Measurements from ENCODE around the gene TINCR. TPM values are rescaled to one million over a fixed set of nuclear protein-coding genes. Genes with fewer than 3 reads are reported as not detected.

Gene TINCR
- total RNA-seq, 6 experiments from 2014 or later = 0.05 to 0.34 (median 0.13) TPM; not detected in 1

GRCh38 chr19:5522106-5522505 lies 45.6 kb downstream of the TINCR start:
- H3K4me3 Mint-ChIP-seq = no peak overlapping the region
- peaks cover 15% of the 10 kb centered on the region for H3K9me3 Mint-ChIP-seq
- DNase-seq = no peak
- H3K27me3 Mint-ChIP-seq (ENCODE audit: insufficient read depth) = peaks cover 23% of the 10 kb centered on the region
- H3K4me1 Mint-ChIP-seq (ENCODE audit: low read depth) = no peaks in the 10 kb centered on the region
- TF ChIP-seq, protein P1, sequence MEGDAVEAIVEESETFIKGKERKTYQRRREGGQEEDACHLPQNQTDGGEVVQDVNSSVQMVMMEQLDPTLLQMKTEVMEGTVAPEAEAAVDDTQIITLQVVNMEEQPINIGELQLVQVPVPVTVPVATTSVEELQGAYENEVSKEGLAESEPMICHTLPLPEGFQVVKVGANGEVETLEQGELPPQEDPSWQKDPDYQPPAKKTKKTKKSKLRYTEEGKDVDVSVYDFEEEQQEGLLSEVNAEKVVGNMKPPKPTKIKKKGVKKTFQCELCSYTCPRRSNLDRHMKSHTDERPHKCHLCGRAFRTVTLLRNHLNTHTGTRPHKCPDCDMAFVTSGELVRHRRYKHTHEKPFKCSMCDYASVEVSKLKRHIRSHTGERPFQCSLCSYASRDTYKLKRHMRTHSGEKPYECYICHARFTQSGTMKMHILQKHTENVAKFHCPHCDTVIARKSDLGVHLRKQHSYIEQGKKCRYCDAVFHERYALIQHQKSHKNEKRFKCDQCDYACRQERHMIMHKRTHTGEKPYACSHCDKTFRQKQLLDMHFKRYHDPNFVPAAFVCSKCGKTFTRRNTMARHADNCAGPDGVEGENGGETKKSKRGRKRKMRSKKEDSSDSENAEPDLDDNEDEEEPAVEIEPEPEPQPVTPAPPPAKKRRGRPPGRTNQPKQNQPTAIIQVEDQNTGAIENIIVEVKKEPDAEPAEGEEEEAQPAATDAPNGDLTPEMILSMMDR (IDR thresholded peaks at IDR 0.05) = no peak
- H3K36me3 Mint-ChIP-seq (ENCODE audit: low read depth) = no peaks in the 10 kb centered on the region
- H3K27ac Mint-ChIP-seq = no peak overlapping the region

DNA sequence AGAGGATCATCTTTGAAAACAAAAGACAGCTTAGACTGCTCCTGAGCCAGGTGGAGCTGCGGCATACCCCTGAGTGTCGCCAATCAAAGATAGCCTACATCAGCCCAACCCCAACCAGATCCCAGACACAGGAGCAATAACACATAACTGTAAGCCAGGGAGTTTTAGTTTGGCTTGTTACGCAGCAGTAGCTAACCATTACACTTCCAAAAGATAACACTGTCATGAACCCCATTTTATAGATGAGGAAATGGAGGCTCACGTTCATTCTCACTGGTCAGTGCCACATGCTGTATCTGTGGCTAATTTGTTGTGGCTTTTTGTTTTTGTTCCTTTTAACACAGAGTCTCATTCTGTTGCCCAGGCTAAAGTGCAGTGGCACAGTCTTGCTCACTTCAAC lies 47.3 kb downstream of the TINCR start:
- Mint-ChIP-seq H3K9me3 (peaks cover 31% of the 10 kb centered on the region), H3K27ac (no peak overlapping the region), H3K4me3 (no peak overlapping the region), H3K36me3 (ENCODE audit: low read depth) (peaks cover 16% of the 10 kb centered on the region; the same call in 1 of the 2 replicates), H3K4me1 (ENCODE audit: low read depth) (no peaks in the 10 kb centered on the region), H3K27me3 (ENCODE audit: insufficient read depth) (peaks cover 28% of the 10 kb centered on the region)
- DNase-seq = no peak
- TF ChIP-seq, protein P1 (IDR thresholded peaks at IDR 0.05) = no peak

- Mint-ChIP-seq H3K4me1 (ENCODE audit: low read depth) (no peaks in the 10 kb centered on the region), H3K36me3 (ENCODE audit: low read depth) (peaks cover 17% of the 10 kb centered on the region; the same call in 1 of the 2 replicates), H3K27ac (no peak overlapping the region), H3K27me3 (ENCODE audit: insufficient read depth) (peaks cover 27% of the 10 kb centered on the region), H3K4me3 (no peak overlapping the region), H3K9me3 (peaks cover 33% of the 10 kb centered on the region)
- DNase-seq = no peak
- TF ChIP-seq, protein P1 (IDR thresholded peaks at IDR 0.05) = no peak
Observed at GRCh38 chr19:5519076-5519475, 48.7 kb downstream of the TINCR start.

GRCh38 chr19:5515737-5516136 lies 52.0 kb downstream of the TINCR start:
- no peaks in the 10 kb centered on the region for H3K4me1 Mint-ChIP-seq (ENCODE audit: low read depth)
- peaks cover 31% of the 10 kb centered on the region for H3K9me3 Mint-ChIP-seq
- DNase-seq = no peak
- TF ChIP-seq, protein P1 (IDR thresholded peaks at IDR 0.05) = peak; percentile 45; the same call in 1 of the 2 replicates
- no peak overlapping the region for H3K27ac Mint-ChIP-seq
- H3K36me3 Mint-ChIP-seq (ENCODE audit: low read depth) = peaks cover 17% of the 10 kb centered on the region; the same call in 1 of the 2 replicates
- no peak overlapping the region for H3K4me3 Mint-ChIP-seq
- H3K27me3 Mint-ChIP-seq (ENCODE audit: insufficient read depth) = peaks cover 16% of the 10 kb centered on the region

- H3K27ac Mint-ChIP-seq = no peak overlapping the region
- TF ChIP-seq, protein P1 (IDR thresholded peaks at IDR 0.05) = no peak
- peaks cover 20% of the 10 kb centered on the region for H3K27me3 Mint-ChIP-seq (ENCODE audit: insufficient read depth)
- H3K36me3 Mint-ChIP-seq (ENCODE audit: low read depth) = peaks cover 17% of the 10 kb centered on the region
- no peaks in the 10 kb centered on the region for H3K4me1 Mint-ChIP-seq (ENCODE audit: low read depth)
- no peak for DNase-seq
- H3K4me3 Mint-ChIP-seq = no peak overlapping the region
- H3K9me3 Mint-ChIP-seq = peaks cover 23% of the 10 kb centered on the region
Observed at GRCh38 chr19:5514001-5514400, 53.8 kb downstream of the TINCR start.

DNA sequence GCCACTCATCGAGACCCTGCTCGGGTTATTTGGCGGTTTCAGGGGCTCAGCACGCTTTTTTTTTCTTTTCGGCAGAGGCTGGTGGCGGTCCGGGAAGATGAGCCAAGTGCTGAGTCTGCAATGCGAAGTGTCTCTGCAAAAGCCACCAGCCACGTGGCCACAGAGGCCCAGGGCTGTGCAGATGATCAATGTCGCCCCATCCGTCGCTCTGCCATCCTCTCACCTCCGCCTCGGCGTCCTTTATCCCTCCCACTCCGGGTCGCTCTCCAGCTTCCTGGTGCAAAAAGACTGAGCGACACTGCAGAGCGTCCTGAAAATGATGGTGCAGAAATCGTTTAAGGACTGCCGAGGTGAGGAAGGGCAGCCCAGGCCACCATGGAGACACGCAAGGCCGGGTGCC lies 55.0 kb downstream of the TINCR start:
- H3K27ac Mint-ChIP-seq = no peak overlapping the region
- no peak overlapping the region for H3K4me3 Mint-ChIP-seq
- no peak for DNase-seq
- peaks cover 15% of the 10 kb centered on the region for H3K27me3 Mint-ChIP-seq (ENCODE audit: insufficient read depth)
- TF ChIP-seq, protein P1 (IDR thresholded peaks at IDR 0.05) = no peak
- H3K9me3 Mint-ChIP-seq = peaks cover 22% of the 10 kb centered on the region
- H3K4me1 Mint-ChIP-seq (ENCODE audit: low read depth) = no peaks in the 10 kb centered on the region
- peaks cover 17% of the 10 kb centered on the region for H3K36me3 Mint-ChIP-seq (ENCODE audit: low read depth)

All from HFFc6 (cell line).